Liver (tissue), 9 donors: ENCODE data around the gene MMP14. TPM values are rescaled to one million over a fixed set of nuclear protein-coding genes. Genes with fewer than 3 reads are reported as not detected.
A peak's percentile ranks its signal among the peaks of the same experiment; 100 is the strongest.

Experiments used
- DNase-seq: peaks from one replicate; pipeline ENCODE4 v3.0.0-alpha.2; 2017; ENCODE audit warnings: low spot score
- H3K27ac ChIP-seq, 2 donors: one replicate each; pipeline ENCODE4 v1.7.0; 2013; ENCODE audit warnings: inconsistent platforms in 2 of 2, low read length in 2 of 2, control low read depth in 1 of 2, low read depth in 1 of 2, mild to moderate bottlenecking in 1 of 2
- H3K27me3 ChIP-seq, 4 donors: one replicate each; pipeline versions ENCODE4 v1.6.1 to v1.7.0; 2013; ENCODE audit warnings: low read length in 3 of 4, inconsistent platforms in 1 of 4, mild to moderate bottlenecking in 1 of 4, moderate library complexity in 1 of 4; ENCODE audit not compliant: control insufficient read depth in 4 of 4, insufficient read depth in 4 of 4
- H3K36me3 ChIP-seq, 4 donors: one replicate each; pipeline versions ENCODE4 v1.6.1 to v1.7.0; 2013; ENCODE audit warnings: low read length in 3 of 4, mild to moderate bottlenecking in 3 of 4, low read depth in 1 of 4, moderate library complexity in 1 of 4; ENCODE audit not compliant: control insufficient read depth in 4 of 4, insufficient read depth in 3 of 4
- H3K4me1 ChIP-seq, 4 donors: one replicate each; pipeline versions ENCODE4 v1.6.1 to v1.7.0; 2013; ENCODE audit warnings: low read length in 3 of 4, mild to moderate bottlenecking in 3 of 4, moderate library complexity in 1 of 4; ENCODE audit not compliant: control insufficient read depth in 4 of 4, insufficient read depth in 4 of 4
- H3K4me3 ChIP-seq, 3 donors: one replicate each; pipeline versions ENCODE4 v1.6.1 to v1.7.0; 2013; ENCODE audit warnings: low read length in 3 of 3, control low read depth in 1 of 3, low read depth in 1 of 3, mild to moderate bottlenecking in 1 of 3
- H3K9ac ChIP-seq, 2 donors: one replicate each; pipeline ENCODE4 v1.7.0; 2013; ENCODE audit warnings: low read length in 2 of 2, mild to moderate bottlenecking in 2 of 2, moderate library complexity in 2 of 2, control low read depth in 1 of 2, low read depth in 1 of 2
- H3K9me3 ChIP-seq, 4 donors: one replicate each; pipeline versions ENCODE4 v1.6.1 to v1.7.0; 2013; ENCODE audit warnings: low read length in 3 of 4; ENCODE audit not compliant: control insufficient read depth in 4 of 4
- ATF3 ChIP-seq: IDR thresholded peaks from 2 replicates; pipeline ENCODE4 v1.6.1; 2016; ENCODE audit warnings: antibody characterized with exemption
- EGR1 ChIP-seq, 2 donors: IDR thresholded peaks; 2 replicates each; pipeline ENCODE4 v1.6.1; 2016 to 2018; ENCODE audit warnings: antibody characterized with exemption in 2 of 2, low read depth in 2 of 2
- FOXA1 ChIP-seq: IDR thresholded peaks from 2 replicates; pipeline ENCODE4 v1.6.1; 2016; ENCODE audit warnings: antibody characterized with exemption
- FOXA2 ChIP-seq: IDR thresholded peaks from 2 replicates; pipeline ENCODE4 v1.6.1; 2016; ENCODE audit warnings: antibody characterized with exemption
- HNF4A ChIP-seq, 2 donors: conservative IDR thresholded peaks; 2 replicates each; pipeline ENCODE4 v1.6.1; 2016; ENCODE audit warnings: antibody characterized with exemption in 2 of 2, mild to moderate bottlenecking in 2 of 2
- HNF4G ChIP-seq: IDR thresholded peaks from 2 replicates; pipeline ENCODE4 v1.6.1; 2016; ENCODE audit warnings: antibody characterized with exemption
- JUND ChIP-seq, 2 donors: IDR thresholded peaks; 2 replicates each; pipeline ENCODE4 v1.6.1; 2016; ENCODE audit warnings: antibody characterized with exemption in 2 of 2
- NR2F2 ChIP-seq: IDR thresholded peaks from 2 replicates; pipeline ENCODE4 v1.6.1; 2016; ENCODE audit warnings: antibody characterized with exemption
- RAD21 ChIP-seq, 2 donors: IDR thresholded peaks; 2 replicates each; pipeline ENCODE4 v1.6.1; 2016; ENCODE audit warnings: antibody characterized with exemption in 2 of 2, mild to moderate bottlenecking in 2 of 2
- RXRA ChIP-seq, 2 donors: IDR thresholded peaks; 2 replicates each; pipeline ENCODE4 v1.6.1; 2017 to 2018; ENCODE audit warnings: antibody characterized with exemption in 2 of 2, mild to moderate bottlenecking in 1 of 2
- SP1 ChIP-seq: IDR thresholded peaks from 2 replicates; pipeline ENCODE4 v1.6.1; 2018; ENCODE audit warnings: antibody characterized with exemption, mild to moderate bottlenecking
- TAF1 ChIP-seq: conservative IDR thresholded peaks from 2 replicates; pipeline ENCODE4 v1.6.1; 2016; ENCODE audit warnings: antibody characterized with exemption, mild to moderate bottlenecking
- YY1 ChIP-seq: IDR thresholded peaks from 2 replicates; pipeline ENCODE4 v1.6.1; 2016; ENCODE audit warnings: antibody characterized with exemption, mild to moderate bottlenecking
- WGBS: extraction: QIAGEN DNeasy Blood & Tissue Kit; methylation state at CpG from one replicate; pipeline ENCODE4 v1.1.7; 2013; 5-methylcytosine and 5-hydroxymethylcytosine counted together
- polyA plus RNA-seq, 2 donors: library from polyadenylated mRNA; stranded (reverse) in 1 of 2; unstranded in 1 of 2; fragments of 200-250 nt in 1 of 2; fragments of >200 nt in 1 of 2; fragmentation: Nextera tagmentation in 1 of 2; extraction: Ambion mirVana in 1 of 2; gene quantifications; one replicate each; pipeline versions ENCODE4 v1.2.1 to v1.2.3, GENCODE V29; 2013 to 2015
- total RNA-seq, 2 donors: library from RNA; depleted of rRNA; stranded (reverse); fragments of >200 nt; gene quantifications; one replicate each; pipeline ENCODE4 v1.2.3, GENCODE V29; 2014
- TF ChIP-seq, protein P1 (sequence below): fragments of 150-350 bp; IDR thresholded peaks from 2 replicates; pipeline ENCODE4 v1.5.1; 2017; ENCODE audit warnings: improper control_type of control experiment, low read depth, low read length; ENCODE audit not compliant: missing input control
- TF ChIP-seq, protein P2 (sequence below): IDR thresholded peaks from 2 replicates; pipeline ENCODE4 v1.6.1; 2016; ENCODE audit warnings: antibody characterized with exemption
- TF ChIP-seq, protein P3 (sequence below): IDR thresholded peaks from 2 replicates; pipeline ENCODE4 v1.6.1; 2016; ENCODE audit warnings: antibody characterized with exemption, mild to moderate bottlenecking
- TF ChIP-seq, protein P4 (sequence below): IDR thresholded peaks from 2 replicates; pipeline ENCODE4 v1.6.1; 2016; ENCODE audit warnings: antibody characterized with exemption
- donor health status: healthy.
- donor health status: healthy.
- donor health status: healthy.
- donor health status: healthy.
- donor health status: healthy.

Gene MMP14
- 1 to 10 TPM; 7.6 to 8.4 TPM for total RNA-seq
- 10 to 100 TPM in 1 of 2 donors, under 1 TPM in 1; 0.86 to 10.6 TPM for polyA plus RNA-seq

GRCh38 chr14:22836301-22837113 is at the start of gene MMP14:
Gene MMP14, plus strand, starts transcription at chr14:22836585. Its CDS starts 233 bp downstream, at chr14:22836818.
- DNase-seq: no peak
- Histone ChIP-seq H3K27me3 (no peaks in the 10 kb centered on the region), H3K27ac (peak within 1 kb of the TSS; percentile 72 to 73), H3K9me3 (no peaks in the 10 kb centered on the region), H3K36me3 (peaks cover 3 to 11% (median 5%) of the 10 kb centered on the region in 4 donors), H3K9ac (peak within 1 kb of the TSS; percentile 81 to 90), H3K4me1 (peaks cover 0 to 18% (median 3%) of the 10 kb centered on the region in 4 donors), H3K4me3 (peak within 1 kb of the TSS; percentile 52 to 73 (median 68))
- 7% methylated on average over 46 of the region's 46 CpGs for WGBS
- TF ChIP-seq YY1 (peak; percentile 30), ATF3 (no peak), RAD21 (IDR thresholded peaks at IDR 0.05) (peak; percentile 66)
- TF ChIP-seq, protein P1, sequence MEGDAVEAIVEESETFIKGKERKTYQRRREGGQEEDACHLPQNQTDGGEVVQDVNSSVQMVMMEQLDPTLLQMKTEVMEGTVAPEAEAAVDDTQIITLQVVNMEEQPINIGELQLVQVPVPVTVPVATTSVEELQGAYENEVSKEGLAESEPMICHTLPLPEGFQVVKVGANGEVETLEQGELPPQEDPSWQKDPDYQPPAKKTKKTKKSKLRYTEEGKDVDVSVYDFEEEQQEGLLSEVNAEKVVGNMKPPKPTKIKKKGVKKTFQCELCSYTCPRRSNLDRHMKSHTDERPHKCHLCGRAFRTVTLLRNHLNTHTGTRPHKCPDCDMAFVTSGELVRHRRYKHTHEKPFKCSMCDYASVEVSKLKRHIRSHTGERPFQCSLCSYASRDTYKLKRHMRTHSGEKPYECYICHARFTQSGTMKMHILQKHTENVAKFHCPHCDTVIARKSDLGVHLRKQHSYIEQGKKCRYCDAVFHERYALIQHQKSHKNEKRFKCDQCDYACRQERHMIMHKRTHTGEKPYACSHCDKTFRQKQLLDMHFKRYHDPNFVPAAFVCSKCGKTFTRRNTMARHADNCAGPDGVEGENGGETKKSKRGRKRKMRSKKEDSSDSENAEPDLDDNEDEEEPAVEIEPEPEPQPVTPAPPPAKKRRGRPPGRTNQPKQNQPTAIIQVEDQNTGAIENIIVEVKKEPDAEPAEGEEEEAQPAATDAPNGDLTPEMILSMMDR: peak; percentile 15

GRCh38 chr14:22786685-22787084 is 49.7 kb upstream of the MMP14 start:
- TF ChIP-seq SP1 (no peak), FOXA2 (no peak), EGR1 (IDR thresholded peaks at IDR 0.05; ENCODE audit: low read depth in 2 of 2) (no peak), YY1 (no peak), TAF1 (no peak), RXRA (IDR thresholded peaks at IDR 0.05) (no peak), FOXA1 (no peak), HNF4A (conservative IDR thresholded peaks at IDR 0.05) (no peak), JUND (IDR thresholded peaks at IDR 0.05) (no peak), NR2F2 (no peak), ATF3 (no peak), HNF4G (no peak)
- TF ChIP-seq, protein P1: no peak
- TF ChIP-seq, protein P2, sequence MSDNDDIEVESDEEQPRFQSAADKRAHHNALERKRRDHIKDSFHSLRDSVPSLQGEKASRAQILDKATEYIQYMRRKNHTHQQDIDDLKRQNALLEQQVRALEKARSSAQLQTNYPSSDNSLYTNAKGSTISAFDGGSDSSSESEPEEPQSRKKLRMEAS: no peak
- TF ChIP-seq, protein P3, sequence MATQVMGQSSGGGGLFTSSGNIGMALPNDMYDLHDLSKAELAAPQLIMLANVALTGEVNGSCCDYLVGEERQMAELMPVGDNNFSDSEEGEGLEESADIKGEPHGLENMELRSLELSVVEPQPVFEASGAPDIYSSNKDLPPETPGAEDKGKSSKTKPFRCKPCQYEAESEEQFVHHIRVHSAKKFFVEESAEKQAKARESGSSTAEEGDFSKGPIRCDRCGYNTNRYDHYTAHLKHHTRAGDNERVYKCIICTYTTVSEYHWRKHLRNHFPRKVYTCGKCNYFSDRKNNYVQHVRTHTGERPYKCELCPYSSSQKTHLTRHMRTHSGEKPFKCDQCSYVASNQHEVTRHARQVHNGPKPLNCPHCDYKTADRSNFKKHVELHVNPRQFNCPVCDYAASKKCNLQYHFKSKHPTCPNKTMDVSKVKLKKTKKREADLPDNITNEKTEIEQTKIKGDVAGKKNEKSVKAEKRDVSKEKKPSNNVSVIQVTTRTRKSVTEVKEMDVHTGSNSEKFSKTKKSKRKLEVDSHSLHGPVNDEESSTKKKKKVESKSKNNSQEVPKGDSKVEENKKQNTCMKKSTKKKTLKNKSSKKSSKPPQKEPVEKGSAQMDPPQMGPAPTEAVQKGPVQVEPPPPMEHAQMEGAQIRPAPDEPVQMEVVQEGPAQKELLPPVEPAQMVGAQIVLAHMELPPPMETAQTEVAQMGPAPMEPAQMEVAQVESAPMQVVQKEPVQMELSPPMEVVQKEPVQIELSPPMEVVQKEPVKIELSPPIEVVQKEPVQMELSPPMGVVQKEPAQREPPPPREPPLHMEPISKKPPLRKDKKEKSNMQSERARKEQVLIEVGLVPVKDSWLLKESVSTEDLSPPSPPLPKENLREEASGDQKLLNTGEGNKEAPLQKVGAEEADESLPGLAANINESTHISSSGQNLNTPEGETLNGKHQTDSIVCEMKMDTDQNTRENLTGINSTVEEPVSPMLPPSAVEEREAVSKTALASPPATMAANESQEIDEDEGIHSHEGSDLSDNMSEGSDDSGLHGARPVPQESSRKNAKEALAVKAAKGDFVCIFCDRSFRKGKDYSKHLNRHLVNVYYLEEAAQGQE: no peak
- TF ChIP-seq, protein P4, sequence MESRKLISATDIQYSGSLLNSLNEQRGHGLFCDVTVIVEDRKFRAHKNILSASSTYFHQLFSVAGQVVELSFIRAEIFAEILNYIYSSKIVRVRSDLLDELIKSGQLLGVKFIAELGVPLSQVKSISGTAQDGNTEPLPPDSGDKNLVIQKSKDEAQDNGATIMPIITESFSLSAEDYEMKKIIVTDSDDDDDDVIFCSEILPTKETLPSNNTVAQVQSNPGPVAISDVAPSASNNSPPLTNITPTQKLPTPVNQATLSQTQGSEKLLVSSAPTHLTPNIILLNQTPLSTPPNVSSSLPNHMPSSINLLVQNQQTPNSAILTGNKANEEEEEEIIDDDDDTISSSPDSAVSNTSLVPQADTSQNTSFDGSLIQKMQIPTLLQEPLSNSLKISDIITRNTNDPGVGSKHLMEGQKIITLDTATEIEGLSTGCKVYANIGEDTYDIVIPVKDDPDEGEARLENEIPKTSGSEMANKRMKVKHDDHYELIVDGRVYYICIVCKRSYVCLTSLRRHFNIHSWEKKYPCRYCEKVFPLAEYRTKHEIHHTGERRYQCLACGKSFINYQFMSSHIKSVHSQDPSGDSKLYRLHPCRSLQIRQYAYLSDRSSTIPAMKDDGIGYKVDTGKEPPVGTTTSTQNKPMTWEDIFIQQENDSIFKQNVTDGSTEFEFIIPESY: no peak
- Histone ChIP-seq H3K9ac (no peak overlapping the region), H3K36me3 (no peaks in the 10 kb centered on the region), H3K27ac (no peak overlapping the region), H3K4me1 (peaks cover 0 to 2% (median 0%) of the 10 kb centered on the region in 4 donors), H3K9me3 (no peaks in the 10 kb centered on the region), H3K27me3 (no peaks in the 10 kb centered on the region), H3K4me3 (no peak overlapping the region)
- DNase-seq: no peak
- 96% methylated on average over 4 of the region's 4 CpGs for WGBS
